IPS-NIHi11 (cell line): ENCODE measurements around the gene ZNF234.
"Not testable (repeated sequence)": the region's sequence is repeated elsewhere in the genome, so short reads cannot be mapped to it uniquely, and the experiment has no call there.

Experiments used
- DNase-seq: peaks from one replicate; pipeline ENCODE4 v3.0.0; 2012; ENCODE audit warnings: mixed read lengths, low spot score

Gene ZNF234

GRCh38 chr19:44141191-44142058 is at the start of gene ZNF234:
TSS of gene ZNF234 (plus strand) at chr19:44141554. CDS start at chr19:44144633, 3,079 bp downstream.
- DNase-seq = peak; percentile 90

- no peak for DNase-seq
Measured at GRCh38 chr19:44092108-44092507, 49.2 kb upstream of the ZNF234 start.

GRCh38 chr19:44093931-44094765 is 47.2 kb upstream of the ZNF234 start, which contains the start of gene ZNF224:
TSS of gene ZNF224 (plus strand) at chr19:44094361. CDS start at chr19:44097874, 3,513 bp downstream.
- DNase-seq = peak; percentile 92

- DNase-seq = no peak
Measured at GRCh38 chr19:44107751-44108150, 33.6 kb upstream of the ZNF234 start.

GRCh38 chr19:44109458-44109857 is 31.9 kb upstream of the ZNF234 start:
- DNase-seq = no peak

- DNase-seq = peak; percentile 31
Measured at GRCh38 chr19:44111910-44112463, 29.4 kb upstream of the ZNF234 start.

- DNase-seq = no peak
Measured at GRCh38 chr19:44112802-44113137, 28.6 kb upstream of the ZNF234 start.

GRCh38 chr19:44113138-44113783 is 28.1 kb upstream of the ZNF234 start, which contains the start of gene ZNF225:
TSS of gene ZNF225 (plus strand) at chr19:44113399. CDS start at chr19:44115828, 2,429 bp downstream.
- peak; percentile 89 for DNase-seq

GRCh38 chr19:44113784-44114390 is 27.5 kb upstream of the ZNF234 start:
- DNase-seq = peak; percentile 12

- DNase-seq = not testable (repeated sequence)
Measured at GRCh38 chr19:44121162-44121561, 20.2 kb upstream of the ZNF234 start.

- no peak for DNase-seq
Measured at GRCh38 chr19:44131955-44132354, 9.4 kb upstream of the ZNF234 start.

- DNase-seq = no peak
Measured at GRCh38 chr19:44142059-44142433, 692 bp downstream of the ZNF234 start.

- DNase-seq = no peak
Measured at GRCh38 chr19:44149776-44150175, 8.4 kb downstream of the ZNF234 start.

- no peak for DNase-seq
Measured at GRCh38 chr19:44151491-44151890, 10.1 kb downstream of the ZNF234 start.

- no peak for DNase-seq
Measured at GRCh38 chr19:44156475-44156874, 15.1 kb downstream of the ZNF234 start.

- no peak for DNase-seq
Measured at GRCh38 chr19:44163789-44164188, 22.4 kb downstream of the ZNF234 start.

GRCh38 chr19:44164327-44164672 is 22.9 kb downstream of the ZNF234 start:
- no peak for DNase-seq

GRCh38 chr19:44164673-44165512 is 23.5 kb downstream of the ZNF234 start, which contains the start of gene ZNF226:
TSS of gene ZNF226 (plus strand) at chr19:44165100. CDS start at chr19:44170081, 4,981 bp downstream.
- DNase-seq = peak; percentile 91

- DNase-seq = not testable (repeated sequence)
Measured at GRCh38 chr19:44170660-44171059, 29.3 kb downstream of the ZNF234 start.

- DNase-seq = no peak
Measured at GRCh38 chr19:44176590-44176989, 35.2 kb downstream of the ZNF234 start.

- no peak for DNase-seq
Measured at GRCh38 chr19:44180968-44181367, 39.6 kb downstream of the ZNF234 start.
